GM18508 (cell line): Measurements from ENCODE around the gene TAS2R1.

Experiments used
- ATAC-seq: cut with Tn5 transposase; IDR thresholded peaks from one replicate; pipeline ENCODE4 v1.9.1; 2021; ENCODE audit warnings: moderate number of reproducible peaks; ENCODE audit not compliant: insufficient read depth, unreplicated experiment

Gene TAS2R1

GRCh38 chr5:9596171-9596780 lies 33.9 kb downstream of the TAS2R1 start:
- no peak for ATAC-seq

- no peak for ATAC-seq
Observed at GRCh38 chr5:9594913-9595312, 35.2 kb downstream of the TAS2R1 start.

- ATAC-seq = no peak
Observed at GRCh38 chr5:9589049-9589835, 40.9 kb downstream of the TAS2R1 start.

GRCh38 chr5:9588254-9588653 lies 41.9 kb downstream of the TAS2R1 start:
- no peak for ATAC-seq

GRCh38 chr5:9587135-9587534 lies 43.0 kb downstream of the TAS2R1 start:
- ATAC-seq = no peak

- ATAC-seq = no peak
Observed at GRCh38 chr5:9582406-9582805, 47.7 kb downstream of the TAS2R1 start.
